Mammary epithelial cell (primary cell): ENCODE data around the gene DESI1.

Experiments used
- CTCF ChIP-seq, 2 donors: IDR thresholded peaks in 1 of 2; conservative IDR thresholded peaks in 1 of 2; 2 replicates each; pipeline ENCODE4 v1.5.1; 2011 to 2012; ENCODE audit warnings: inconsistent platforms in 2 of 2, low read length in 2 of 2, mild to moderate bottlenecking in 2 of 2, control low read depth in 1 of 2, low read depth in 1 of 2; ENCODE audit not compliant: insufficient read depth in 1 of 2; ENCODE audit errors: extremely low read depth in 1 of 2
- EZH2 ChIP-seq: IDR thresholded peaks from 2 replicates; pipeline ENCODE4 v1.6.1; 2012; ENCODE audit warnings: low read length, inconsistent platforms, borderline replicate concordance

GRCh38 chr22:41625577-41625976 lies 4.7 kb upstream of the DESI1 start:
- TF ChIP-seq CTCF (conservative IDR thresholded peaks at IDR 0.05 in 1 of 2, IDR thresholded peaks at IDR 0.05 in 1 of 2; ENCODE audit: extremely low read depth in 1 of 2, insufficient read depth in 1 of 2, low read depth in 1 of 2, low read length in 2 of 2), result no peak
- no peak for TF ChIP-seq EZH2
